Activated CD8-positive, alpha-beta T cell treated with anti-CD3 and anti-CD28 coated beads for 36 hours (primary cell): ENCODE results near the gene HACE1. TPM values are rescaled to one million over a fixed set of nuclear protein-coding genes. Genes with fewer than 3 reads are reported as not detected.
"Not testable (repeated sequence)": the region's sequence is repeated elsewhere in the genome, so short reads cannot be mapped to it uniquely, and the experiment has no call there.

Experiments
- ATAC-seq: fragments of 200-7000 bp; cut with Tn5 transposase; one replicate; pipeline ENCODE4 v1.10.0; 2021; ENCODE audit warnings: mild to moderate bottlenecking, moderate library complexity
- CTCF ChIA-PET: fragments of 350-600 bp; sonication (Branson Sonifier 250); formaldehyde crosslinking; loops from one replicate; lab custom pipeline; 2021; ENCODE audit warnings: antibody characterized with exemption; lab: Charles Lee
- POLR2A ChIA-PET: fragments of 350-600 bp; sonication (Branson Sonifier 250); formaldehyde crosslinking; loops from one replicate; lab custom pipeline; 2021; ENCODE audit warnings: antibody characterized with exemption; lab: Charles Lee
- DNase-seq: peaks from one replicate; pipeline ENCODE4 v3.0.0-alpha.2; 2020
- H3K27ac Mint-ChIP-seq: one replicate; pipeline ENCODE4 v1.8.0; 2021; ENCODE audit warnings: mild to moderate bottlenecking, mixed read lengths
- H3K27me3 Mint-ChIP-seq: one replicate; pipeline ENCODE4 v1.8.0; 2021; ENCODE audit warnings: mixed read lengths
- H3K36me3 Mint-ChIP-seq: one replicate; pipeline ENCODE4 v1.8.0; 2021; ENCODE audit warnings: low read depth, mixed read lengths
- H3K4me1 Mint-ChIP-seq: one replicate; pipeline ENCODE4 v1.8.0; 2021; ENCODE audit warnings: low read depth, mixed read lengths
- H3K4me3 Mint-ChIP-seq: one replicate; pipeline ENCODE4 v1.8.0; 2021; ENCODE audit warnings: mild to moderate bottlenecking, moderate library complexity, mixed read lengths
- H3K9me3 Mint-ChIP-seq: one replicate; pipeline ENCODE4 v1.8.0; 2021; ENCODE audit warnings: mixed read lengths
- intact Hi-C: fragments of 100-400 bp; cut with micrococcal nuclease; formaldehyde crosslinking; loops from one replicate; pipeline ENCODE4 v1.10.0; 2022
- total RNA-seq, 2 experiments: library from RNA; stranded (reverse); gene quantifications; one replicate each; pipeline ENCODE4 v1.2.3, GENCODE V29; 2021
- TF ChIP-seq, protein P1 (sequence below): fragments of 200-600 bp; IDR thresholded peaks from one replicate; pipeline ENCODE4 v1.8.0; 2022; ENCODE audit warnings: antibody characterized with exemption, mild to moderate bottlenecking

HACE1 gene
- total RNA-seq: 10 to 100 TPM; 14.5 to 17.5 TPM

GRCh38 chr6:104859225-104860146 lies at the start of gene HACE1:
TSS of gene HACE1 (minus strand) at chr6:104859919. CDS start at chr6:104859642, 277 bp downstream.
- ChIA-PET POLR2A (no interaction called here), CTCF (interaction anchor here (1.2 to 3.0 kb wide), 4 partner anchors 13 to 69 kb away, joined by 3 to 13 read pairs (median 4); no protein-coding TSS in a partner anchor)
- DNase-seq: peak; percentile 94
- Mint-ChIP-seq H3K27me3 (peaks cover 9% of the 10 kb centered on the region), H3K27ac (peak within 1 kb of the TSS; percentile 85), H3K9me3 (no peaks in the 10 kb centered on the region), H3K4me1 (peaks cover 21% of the 10 kb centered on the region), H3K36me3 (no peaks in the 10 kb centered on the region), H3K4me3 (peak within 1 kb of the TSS; percentile 96)
- peak; percentile 99 for ATAC-seq
- TF ChIP-seq, protein P1, sequence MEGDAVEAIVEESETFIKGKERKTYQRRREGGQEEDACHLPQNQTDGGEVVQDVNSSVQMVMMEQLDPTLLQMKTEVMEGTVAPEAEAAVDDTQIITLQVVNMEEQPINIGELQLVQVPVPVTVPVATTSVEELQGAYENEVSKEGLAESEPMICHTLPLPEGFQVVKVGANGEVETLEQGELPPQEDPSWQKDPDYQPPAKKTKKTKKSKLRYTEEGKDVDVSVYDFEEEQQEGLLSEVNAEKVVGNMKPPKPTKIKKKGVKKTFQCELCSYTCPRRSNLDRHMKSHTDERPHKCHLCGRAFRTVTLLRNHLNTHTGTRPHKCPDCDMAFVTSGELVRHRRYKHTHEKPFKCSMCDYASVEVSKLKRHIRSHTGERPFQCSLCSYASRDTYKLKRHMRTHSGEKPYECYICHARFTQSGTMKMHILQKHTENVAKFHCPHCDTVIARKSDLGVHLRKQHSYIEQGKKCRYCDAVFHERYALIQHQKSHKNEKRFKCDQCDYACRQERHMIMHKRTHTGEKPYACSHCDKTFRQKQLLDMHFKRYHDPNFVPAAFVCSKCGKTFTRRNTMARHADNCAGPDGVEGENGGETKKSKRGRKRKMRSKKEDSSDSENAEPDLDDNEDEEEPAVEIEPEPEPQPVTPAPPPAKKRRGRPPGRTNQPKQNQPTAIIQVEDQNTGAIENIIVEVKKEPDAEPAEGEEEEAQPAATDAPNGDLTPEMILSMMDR: no peak
- intact Hi-C loops: no loop called here

GRCh38 chr6:104908888-104909525 lies 49.3 kb upstream of the HACE1 start:
- Mint-ChIP-seq H3K4me1 (no peaks in the 10 kb centered on the region), H3K27me3 (peaks cover 17% of the 10 kb centered on the region), H3K4me3 (no peak overlapping the region), H3K36me3 (no peaks in the 10 kb centered on the region), H3K27ac (no peak overlapping the region), H3K9me3 (no peaks in the 10 kb centered on the region)
- DNase-seq (no peak), ATAC-seq (no peak)
- POLR2A ChIA-PET: no interaction called here
- CTCF ChIA-PET: interaction anchor here (0.9 kb wide), 1 partner anchor 14 kb away, joined by 3 read pairs; no protein-coding TSS in a partner anchor
- TF ChIP-seq, protein P1: no peak
- intact Hi-C loops: no loop called here

- DNase-seq: no peak
- CTCF ChIA-PET: interaction anchor here (0.9 kb wide), 1 partner anchor 13 kb away, joined by 3 read pairs; no protein-coding TSS in a partner anchor
- H3K4me1 Mint-ChIP-seq: no peaks in the 10 kb centered on the region
- no peak overlapping the region for H3K27ac Mint-ChIP-seq
- ATAC-seq: no peak
- peaks cover 17% of the 10 kb centered on the region for H3K27me3 Mint-ChIP-seq
- no peak overlapping the region for H3K4me3 Mint-ChIP-seq
- no peaks in the 10 kb centered on the region for H3K9me3 Mint-ChIP-seq
- POLR2A ChIA-PET: no interaction called here
- TF ChIP-seq, protein P1: no peak
- no peaks in the 10 kb centered on the region for H3K36me3 Mint-ChIP-seq
- intact Hi-C loops: no loop called here
These were observed 48.5 kb upstream of the HACE1 start for GRCh38 chr6:104908031-104908887.

DNA sequence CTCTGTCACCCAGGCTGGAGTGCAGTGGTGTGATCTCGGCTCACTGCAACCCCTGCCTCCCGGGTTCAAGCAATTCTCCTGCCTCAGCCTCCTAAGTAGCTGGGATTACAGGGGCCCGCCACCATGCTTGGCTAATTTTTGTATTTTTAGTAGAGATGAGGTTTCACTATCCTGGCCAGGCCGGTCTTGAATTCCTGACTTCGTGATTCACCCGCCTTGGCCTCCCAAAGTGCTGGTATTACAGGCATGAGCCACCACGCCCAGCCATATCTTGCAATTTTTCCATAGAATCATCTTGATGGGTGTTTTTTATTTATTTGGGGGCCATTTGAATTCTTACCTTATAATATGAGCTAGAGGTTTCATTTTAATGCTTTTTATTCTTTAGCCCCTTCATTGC lies 39.2 kb upstream of the HACE1 start:
- DNase-seq, H3K4me1 Mint-ChIP-seq, ATAC-seq, H3K9me3 Mint-ChIP-seq, intact Hi-C loops, CTCF ChIA-PET, H3K4me3 Mint-ChIP-seq, H3K27ac Mint-ChIP-seq, H3K36me3 Mint-ChIP-seq: not testable (repeated sequence)
- H3K27me3 Mint-ChIP-seq: peaks cover 11% of the 10 kb centered on the region
- POLR2A ChIA-PET: interaction anchor here (1.1 kb wide), 1 partner anchor 500 kb away, joined by 3 read pairs; no protein-coding TSS in a partner anchor

- no peak overlapping the region for H3K27ac Mint-ChIP-seq
- TF ChIP-seq, protein P1: peak; percentile 27
- H3K36me3 Mint-ChIP-seq: no peaks in the 10 kb centered on the region
- H3K9me3 Mint-ChIP-seq: no peaks in the 10 kb centered on the region
- intact Hi-C loops: no loop called here
- CTCF ChIA-PET: interaction anchor here (0.7 to 0.8 kb wide), 2 partner anchors 84 to 182 kb away, joined by 3 to 4 read pairs; no protein-coding TSS in a partner anchor
- POLR2A ChIA-PET: no interaction called here
- H3K4me3 Mint-ChIP-seq: no peak overlapping the region
- peaks cover 11% of the 10 kb centered on the region for H3K27me3 Mint-ChIP-seq
- ATAC-seq (no peak), DNase-seq (no peak)
- no peaks in the 10 kb centered on the region for H3K4me1 Mint-ChIP-seq
These were observed 37.2 kb upstream of the HACE1 start for GRCh38 chr6:104896914-104897313.
